Ishikawa (cell line): Measurements from ENCODE around the gene EMC10.

Experiments used
- CEBPB ChIP-seq: IDR thresholded peaks from 2 replicates; pipeline ENCODE4 v1.6.1; 2012
- CREB1 ChIP-seq: IDR thresholded peaks from 2 replicates; pipeline ENCODE4 v1.6.1; 2012; ENCODE audit warnings: low read depth
- EGR1 ChIP-seq: IDR thresholded peaks from 2 replicates; pipeline ENCODE4 v1.6.1; 2012
- EP300 ChIP-seq: IDR thresholded peaks from 2 replicates; pipeline ENCODE4 v1.6.1; 2012; ENCODE audit warnings: borderline replicate concordance
- FOXM1 ChIP-seq: IDR thresholded peaks from 2 replicates; pipeline ENCODE4 v1.6.1; 2012; ENCODE audit warnings: low read depth, borderline replicate concordance
- NFIC ChIP-seq: IDR thresholded peaks from 2 replicates; pipeline ENCODE4 v1.6.1; 2012
- RAD21 ChIP-seq: IDR thresholded peaks from 2 replicates; pipeline ENCODE4 v1.6.1; 2012; ENCODE audit warnings: low read depth
- TAF1 ChIP-seq: IDR thresholded peaks from 2 replicates; pipeline ENCODE4 v1.6.1; 2012; ENCODE audit warnings: low read depth, mild to moderate bottlenecking
- TCF12 ChIP-seq: IDR thresholded peaks from 2 replicates; pipeline ENCODE4 v1.6.1; 2012; ENCODE audit warnings: low read depth
- TEAD4 ChIP-seq: IDR thresholded peaks from 2 replicates; pipeline ENCODE4 v1.6.1; 2012
- YY1 ChIP-seq: IDR thresholded peaks from 2 replicates; pipeline ENCODE4 v1.6.1; 2012; ENCODE audit warnings: low read depth
- ZBTB7A ChIP-seq: IDR thresholded peaks from 2 replicates; pipeline ENCODE4 v1.6.1; 2012; ENCODE audit warnings: low read depth
- TF ChIP-seq, protein P1 (sequence below): IDR thresholded peaks from 2 replicates; pipeline ENCODE4 v1.6.1; 2012; ENCODE audit warnings: low read depth, mild to moderate bottlenecking
- TF ChIP-seq, protein P2 (sequence below): IDR thresholded peaks from 2 replicates; pipeline ENCODE4 v1.6.1; 2012
- TF ChIP-seq, protein P3 (sequence below): IDR thresholded peaks from 2 replicates; pipeline ENCODE4 v1.6.1; 2012

Gene EMC10

DNA sequence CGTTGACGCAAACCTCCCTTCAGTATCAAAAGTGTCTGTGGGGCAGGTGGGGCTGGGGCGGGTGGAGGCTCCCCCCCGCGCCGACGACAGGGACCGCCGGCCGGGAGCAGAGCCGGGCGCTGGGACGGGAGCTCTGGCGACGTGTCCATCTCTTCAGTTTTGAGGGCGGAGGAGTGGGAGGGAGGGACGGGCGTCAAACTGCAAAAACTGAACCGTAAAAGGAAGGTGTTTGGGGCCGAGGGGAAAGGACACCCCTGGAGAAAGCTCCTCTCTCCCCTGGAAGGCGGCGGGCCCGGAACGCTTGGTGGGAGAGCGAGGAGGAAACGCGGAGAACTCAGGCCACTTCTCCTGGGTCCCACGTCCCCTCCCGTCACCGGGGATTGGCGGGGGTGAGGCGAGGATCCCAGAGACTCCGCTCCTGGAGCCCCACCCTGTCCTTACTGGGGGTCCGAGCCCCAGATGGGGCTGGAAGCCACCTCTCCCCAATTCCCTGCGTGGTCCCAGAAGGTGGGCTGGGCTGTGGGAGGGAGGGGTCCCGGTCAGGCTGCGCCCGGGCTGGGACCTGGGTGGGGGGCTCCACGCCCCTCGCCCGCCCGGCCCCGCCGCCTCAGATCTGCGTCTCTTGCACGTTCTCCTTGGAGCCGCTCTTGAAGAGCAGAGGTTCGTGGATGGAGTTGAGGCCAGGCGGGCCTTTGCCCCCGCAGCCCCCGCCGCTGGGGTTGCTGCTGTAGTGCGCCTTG lies 40.8 kb downstream of the EMC10 start:
- TF ChIP-seq YY1 (no peak), ZBTB7A (0 out of 2 replicates have a peak, but pooled peaks have one; percentile 21)

DNA sequence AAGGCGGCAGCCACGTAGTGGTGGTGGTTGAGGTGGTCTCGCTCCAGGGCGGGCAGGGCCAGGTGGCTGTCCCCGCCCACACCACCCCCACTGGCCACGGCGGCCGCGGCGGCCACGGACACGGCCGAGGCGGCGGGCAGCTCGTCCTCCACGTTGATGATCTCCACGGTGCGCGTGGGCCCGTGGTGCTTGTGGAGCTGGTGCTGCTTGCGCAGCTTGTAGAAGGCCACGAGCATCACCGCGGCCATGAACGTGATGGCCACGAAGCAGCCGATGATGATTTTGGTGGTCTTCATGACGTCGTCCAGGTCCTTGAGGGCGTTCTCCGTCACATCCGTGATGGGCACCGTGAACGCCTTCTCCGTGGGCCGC lies 41.4 kb downstream of the EMC10 start:
- TF ChIP-seq EGR1, result no peak
- no peak for TF ChIP-seq EP300
- TF ChIP-seq TCF12, result no peak
- TF ChIP-seq YY1, result no peak
- no peak for TF ChIP-seq TEAD4
- TF ChIP-seq FOXM1, result no peak
- TF ChIP-seq CREB1, result no peak
- TF ChIP-seq, protein P1, sequence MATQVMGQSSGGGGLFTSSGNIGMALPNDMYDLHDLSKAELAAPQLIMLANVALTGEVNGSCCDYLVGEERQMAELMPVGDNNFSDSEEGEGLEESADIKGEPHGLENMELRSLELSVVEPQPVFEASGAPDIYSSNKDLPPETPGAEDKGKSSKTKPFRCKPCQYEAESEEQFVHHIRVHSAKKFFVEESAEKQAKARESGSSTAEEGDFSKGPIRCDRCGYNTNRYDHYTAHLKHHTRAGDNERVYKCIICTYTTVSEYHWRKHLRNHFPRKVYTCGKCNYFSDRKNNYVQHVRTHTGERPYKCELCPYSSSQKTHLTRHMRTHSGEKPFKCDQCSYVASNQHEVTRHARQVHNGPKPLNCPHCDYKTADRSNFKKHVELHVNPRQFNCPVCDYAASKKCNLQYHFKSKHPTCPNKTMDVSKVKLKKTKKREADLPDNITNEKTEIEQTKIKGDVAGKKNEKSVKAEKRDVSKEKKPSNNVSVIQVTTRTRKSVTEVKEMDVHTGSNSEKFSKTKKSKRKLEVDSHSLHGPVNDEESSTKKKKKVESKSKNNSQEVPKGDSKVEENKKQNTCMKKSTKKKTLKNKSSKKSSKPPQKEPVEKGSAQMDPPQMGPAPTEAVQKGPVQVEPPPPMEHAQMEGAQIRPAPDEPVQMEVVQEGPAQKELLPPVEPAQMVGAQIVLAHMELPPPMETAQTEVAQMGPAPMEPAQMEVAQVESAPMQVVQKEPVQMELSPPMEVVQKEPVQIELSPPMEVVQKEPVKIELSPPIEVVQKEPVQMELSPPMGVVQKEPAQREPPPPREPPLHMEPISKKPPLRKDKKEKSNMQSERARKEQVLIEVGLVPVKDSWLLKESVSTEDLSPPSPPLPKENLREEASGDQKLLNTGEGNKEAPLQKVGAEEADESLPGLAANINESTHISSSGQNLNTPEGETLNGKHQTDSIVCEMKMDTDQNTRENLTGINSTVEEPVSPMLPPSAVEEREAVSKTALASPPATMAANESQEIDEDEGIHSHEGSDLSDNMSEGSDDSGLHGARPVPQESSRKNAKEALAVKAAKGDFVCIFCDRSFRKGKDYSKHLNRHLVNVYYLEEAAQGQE, result no peak
- TF ChIP-seq CEBPB, result no peak
- no peak for TF ChIP-seq NFIC
- no peak for TF ChIP-seq TAF1
- no peak for TF ChIP-seq RAD21
- TF ChIP-seq, protein P2, sequence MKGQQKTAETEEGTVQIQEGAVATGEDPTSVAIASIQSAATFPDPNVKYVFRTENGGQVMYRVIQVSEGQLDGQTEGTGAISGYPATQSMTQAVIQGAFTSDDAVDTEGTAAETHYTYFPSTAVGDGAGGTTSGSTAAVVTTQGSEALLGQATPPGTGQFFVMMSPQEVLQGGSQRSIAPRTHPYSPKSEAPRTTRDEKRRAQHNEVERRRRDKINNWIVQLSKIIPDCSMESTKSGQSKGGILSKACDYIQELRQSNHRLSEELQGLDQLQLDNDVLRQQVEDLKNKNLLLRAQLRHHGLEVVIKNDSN, result no peak
- TF ChIP-seq ZBTB7A, result no peak
- TF ChIP-seq, protein P3, sequence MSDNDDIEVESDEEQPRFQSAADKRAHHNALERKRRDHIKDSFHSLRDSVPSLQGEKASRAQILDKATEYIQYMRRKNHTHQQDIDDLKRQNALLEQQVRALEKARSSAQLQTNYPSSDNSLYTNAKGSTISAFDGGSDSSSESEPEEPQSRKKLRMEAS, result no peak

DNA sequence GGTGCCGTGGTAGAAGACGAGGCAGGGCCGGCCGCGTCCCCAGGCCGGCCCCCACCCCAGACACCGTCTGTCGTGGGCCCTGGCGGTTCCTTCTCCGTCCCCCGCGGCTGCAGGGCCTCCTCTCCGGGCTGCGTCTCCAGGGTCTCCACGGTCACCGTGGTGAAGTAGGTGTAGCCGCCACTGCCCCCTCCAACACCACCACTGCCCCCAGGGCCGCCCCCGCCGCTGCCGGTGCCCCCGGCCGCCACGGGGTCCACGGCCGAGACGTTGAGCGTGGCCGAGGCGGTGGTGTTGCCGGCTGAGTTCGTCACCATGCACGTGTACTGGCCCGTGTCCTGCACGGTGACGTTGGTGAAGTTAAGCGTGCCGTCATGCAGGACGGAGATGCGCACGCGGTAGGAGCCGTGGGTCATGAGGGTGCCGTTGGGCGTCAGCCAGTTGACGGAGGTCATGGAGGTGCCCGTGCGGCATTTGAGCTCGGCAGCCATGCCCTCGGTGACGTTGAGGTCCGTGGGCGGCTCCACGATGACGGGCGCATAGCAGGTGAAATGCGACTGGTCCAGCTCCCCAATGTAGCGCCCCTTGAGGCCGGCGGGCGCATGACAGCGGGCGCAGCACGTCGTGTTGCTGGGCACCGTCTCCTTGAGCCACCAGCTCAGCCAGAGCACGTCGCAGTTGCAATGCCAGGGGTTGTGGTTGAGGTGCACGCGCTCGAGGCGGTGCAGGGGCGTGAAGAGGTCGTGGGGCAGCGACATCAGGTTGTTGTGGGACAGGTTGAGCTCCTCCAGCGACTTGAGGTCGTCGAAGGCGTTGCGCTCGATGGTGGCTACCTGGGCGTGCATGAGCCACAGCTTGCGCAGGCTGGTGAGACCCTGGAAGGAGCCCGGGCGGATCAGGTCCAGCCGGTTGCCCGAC lies 42.0 kb downstream of the EMC10 start:
- TF ChIP-seq TAF1 (no peak), EGR1 (no peak)

DNA sequence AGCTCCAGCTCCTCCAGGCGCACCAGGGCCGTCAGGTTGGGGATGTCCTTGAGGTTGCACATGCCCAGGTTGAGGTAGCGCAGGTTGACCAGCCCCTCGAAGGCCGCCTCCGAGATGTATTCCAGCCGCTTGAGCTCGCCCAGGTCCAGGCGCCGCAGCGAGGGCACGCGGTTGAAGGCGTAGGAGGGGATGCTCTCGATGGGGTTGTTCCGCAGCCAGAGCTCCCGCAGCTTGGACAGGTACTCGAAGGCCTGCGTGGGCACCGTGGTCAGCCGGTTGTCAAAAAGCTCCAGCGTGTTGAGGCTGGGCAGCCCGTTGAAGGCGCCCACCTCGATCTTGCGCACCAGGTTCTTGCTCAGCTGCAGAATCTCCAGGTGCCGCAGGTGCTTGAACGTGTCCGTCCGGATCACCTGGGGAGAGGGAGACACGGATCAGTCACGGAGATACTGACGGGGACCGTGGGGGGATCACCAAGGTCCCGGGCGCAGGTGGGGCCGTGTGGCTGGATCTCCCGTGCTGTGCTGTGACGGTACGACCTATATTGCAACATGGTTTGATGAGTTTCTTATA lies 42.8 kb downstream of the EMC10 start:
- TF ChIP-seq, protein P2, result no peak
- TF ChIP-seq TCF12 (no peak), ZBTB7A (no peak)
- TF ChIP-seq, protein P1, result no peak

DNA sequence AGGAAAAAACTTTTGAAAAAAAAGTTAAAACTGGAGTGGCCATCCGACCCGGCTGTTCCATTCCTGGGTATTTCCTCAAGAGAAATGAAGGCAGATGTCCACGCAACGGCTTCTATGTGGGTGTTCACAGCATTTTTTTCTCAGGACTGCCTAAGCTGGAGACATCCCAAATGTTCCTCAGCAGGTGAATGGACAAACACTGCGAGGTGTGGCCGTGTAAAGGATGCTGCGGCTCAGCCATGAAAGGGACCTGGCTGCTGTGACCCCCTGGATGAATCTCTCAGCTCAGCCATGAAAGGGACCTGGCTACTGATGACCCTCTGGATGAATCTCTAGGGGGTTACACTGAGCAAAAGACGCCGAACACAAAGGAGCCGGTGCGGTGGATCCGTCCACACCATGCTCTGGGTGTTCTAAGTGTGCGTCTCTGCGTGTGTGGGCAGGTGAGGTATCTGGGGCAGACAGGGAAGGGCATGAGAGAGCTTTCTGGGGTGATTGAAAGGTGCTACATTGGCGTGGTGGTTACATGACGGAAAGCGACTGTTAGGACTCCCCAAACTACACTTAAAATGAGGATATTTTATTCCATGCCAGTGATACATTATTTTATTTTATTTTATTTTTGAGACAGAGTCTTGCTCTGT lies 44.6 kb downstream of the EMC10 start:
- TF ChIP-seq, protein P3, result no peak
- TF ChIP-seq CREB1, result no peak
- no peak for TF ChIP-seq EGR1
- no peak for TF ChIP-seq NFIC
- no peak for TF ChIP-seq RAD21
- no peak for TF ChIP-seq CEBPB
- TF ChIP-seq, protein P1, result no peak
- TF ChIP-seq FOXM1, result no peak
- TF ChIP-seq TCF12, result no peak
- TF ChIP-seq ZBTB7A, result no peak
- TF ChIP-seq, protein P2, result no peak
- TF ChIP-seq YY1, result no peak
- no peak for TF ChIP-seq TAF1
- no peak for TF ChIP-seq EP300
- no peak for TF ChIP-seq TEAD4
